Stimulated activated CD8-positive, alpha-beta memory T cell treated with anti-CD3 and anti-CD28 coated beads, Interleukin-15, amount 100 ng/mL, for 24 hours (primary cell): ENCODE measurements around the gene KCTD2.

ENCODE experiments used
- DNase-seq: peaks from one replicate; pipeline ENCODE4 v3.0.0-alpha.2; 2020; ENCODE audit warnings: low read depth

KCTD2 gene

DNA sequence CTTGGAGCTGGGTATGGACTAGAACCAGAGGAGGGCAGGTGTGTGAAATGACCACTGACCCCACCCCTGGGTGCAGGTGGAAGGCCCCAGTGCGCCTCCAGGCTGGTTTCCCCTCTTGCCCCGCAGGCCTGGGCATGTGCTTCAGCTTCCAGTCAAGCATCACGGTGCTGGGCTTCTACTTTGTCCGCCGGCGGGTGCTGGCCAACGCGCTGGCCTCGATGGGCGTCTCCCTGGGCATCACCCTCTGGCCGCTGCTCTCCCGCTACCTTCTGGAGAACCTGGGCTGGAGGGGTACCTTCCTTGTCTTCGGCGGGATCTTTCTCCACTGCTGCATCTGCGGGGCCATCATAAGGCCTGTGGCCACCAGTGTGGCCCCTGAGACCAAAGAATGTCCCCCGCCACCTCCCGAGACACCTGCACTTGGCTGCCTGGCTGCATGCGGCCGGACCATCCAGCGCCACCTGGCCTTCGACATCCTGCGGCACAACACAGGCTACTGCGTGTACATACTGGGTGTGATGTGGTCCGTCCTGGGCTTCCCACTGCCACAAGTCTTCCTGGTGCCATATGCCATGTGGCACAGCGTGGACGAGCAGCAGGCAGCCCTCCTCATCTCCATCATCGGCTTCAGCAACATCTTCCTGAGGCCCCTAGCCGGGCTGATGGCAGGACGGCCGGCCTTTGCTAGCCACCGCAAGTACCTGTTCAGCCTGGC, 53.0 kb downstream of the KCTD2 start:
- no peak for DNase-seq

DNA sequence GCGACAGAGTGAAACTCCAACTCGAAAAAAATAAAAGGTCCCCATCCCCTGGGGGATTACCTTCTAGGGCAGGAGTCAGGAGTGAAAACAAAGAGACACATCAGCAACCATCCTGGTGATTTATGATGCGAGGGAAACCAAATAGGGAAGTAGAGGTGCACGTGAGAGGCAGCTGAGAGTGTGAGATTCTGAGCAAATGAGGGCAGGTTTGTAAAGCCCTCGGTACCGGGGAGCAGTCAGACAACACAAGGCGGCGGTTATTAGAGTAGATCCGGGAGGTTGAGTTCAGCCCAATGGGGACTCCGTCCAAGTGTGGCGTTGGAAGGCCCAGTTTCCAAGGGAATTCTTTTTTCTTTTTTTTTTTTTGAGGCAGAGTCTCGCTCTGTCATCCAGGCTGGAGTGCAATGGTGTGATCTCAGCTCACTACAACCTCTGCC, 55.4 kb downstream of the KCTD2 start:
- no peak for DNase-seq

GRCh38 chr17:75103601-75104554, 56.9 kb downstream of the KCTD2 start:
- no peak for DNase-seq

DNA sequence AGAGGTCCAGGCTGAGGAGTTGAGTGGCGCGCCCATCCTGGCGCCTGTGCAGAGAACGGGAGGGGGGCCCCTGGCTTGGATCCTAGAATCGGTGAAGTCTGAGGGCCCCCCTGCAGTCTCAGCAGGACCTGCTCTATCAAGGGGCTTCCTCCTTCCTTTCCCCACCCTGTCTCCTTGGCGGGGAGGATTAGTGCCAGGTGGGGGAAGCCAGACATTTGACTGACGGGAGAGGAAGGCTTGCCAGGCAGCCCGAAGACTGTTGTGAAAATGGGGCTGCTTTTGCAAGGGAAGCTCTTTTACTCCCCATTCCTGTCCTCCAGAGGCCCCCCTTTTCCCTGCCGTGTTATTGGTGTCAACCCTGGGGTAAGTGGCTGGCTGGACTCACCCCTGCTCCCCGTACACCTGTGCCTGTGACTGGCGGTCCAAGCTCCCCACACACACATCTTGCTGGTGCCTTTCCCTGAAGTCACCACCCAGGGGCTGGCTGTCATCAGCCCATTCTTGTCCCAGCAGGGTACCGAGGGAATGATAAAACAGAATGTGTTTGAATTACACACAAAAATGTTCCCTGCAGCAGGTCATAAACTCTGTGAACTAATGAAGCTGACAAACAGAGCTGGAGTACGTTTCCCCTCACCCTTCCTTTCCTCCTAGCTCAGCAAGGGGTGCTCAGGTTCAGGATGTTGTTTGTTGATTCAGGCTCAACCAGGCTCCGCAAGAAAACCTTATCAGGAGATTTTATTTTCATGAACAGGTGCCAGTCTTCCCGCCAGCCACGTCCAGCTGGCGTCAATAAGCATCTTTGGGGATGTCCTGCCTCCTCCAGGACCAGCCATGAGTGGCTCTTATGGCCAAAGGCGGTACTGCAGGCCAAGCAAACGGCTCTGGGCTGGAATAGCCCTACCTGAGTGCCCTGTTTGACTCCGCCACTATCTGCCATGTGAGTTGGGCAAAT, 58.4 kb downstream of the KCTD2 start:
- DNase-seq: no peak

- no peak for DNase-seq
Observed at GRCh38 chr17:75108193-75108592, 61.2 kb downstream of the KCTD2 start.

GRCh38 chr17:75109046-75109406, 62.0 kb downstream of the KCTD2 start:
- DNase-seq: no peak

- DNase-seq: peak; percentile 84
Observed at GRCh38 chr17:75109407-75110233, 62.6 kb downstream of the KCTD2 start, which contains the start of gene ARMC7. Gene ARMC7, plus strand, starts transcription at chr17:75109969. Its CDS starts 320 bp downstream, at chr17:75110289.

DNA sequence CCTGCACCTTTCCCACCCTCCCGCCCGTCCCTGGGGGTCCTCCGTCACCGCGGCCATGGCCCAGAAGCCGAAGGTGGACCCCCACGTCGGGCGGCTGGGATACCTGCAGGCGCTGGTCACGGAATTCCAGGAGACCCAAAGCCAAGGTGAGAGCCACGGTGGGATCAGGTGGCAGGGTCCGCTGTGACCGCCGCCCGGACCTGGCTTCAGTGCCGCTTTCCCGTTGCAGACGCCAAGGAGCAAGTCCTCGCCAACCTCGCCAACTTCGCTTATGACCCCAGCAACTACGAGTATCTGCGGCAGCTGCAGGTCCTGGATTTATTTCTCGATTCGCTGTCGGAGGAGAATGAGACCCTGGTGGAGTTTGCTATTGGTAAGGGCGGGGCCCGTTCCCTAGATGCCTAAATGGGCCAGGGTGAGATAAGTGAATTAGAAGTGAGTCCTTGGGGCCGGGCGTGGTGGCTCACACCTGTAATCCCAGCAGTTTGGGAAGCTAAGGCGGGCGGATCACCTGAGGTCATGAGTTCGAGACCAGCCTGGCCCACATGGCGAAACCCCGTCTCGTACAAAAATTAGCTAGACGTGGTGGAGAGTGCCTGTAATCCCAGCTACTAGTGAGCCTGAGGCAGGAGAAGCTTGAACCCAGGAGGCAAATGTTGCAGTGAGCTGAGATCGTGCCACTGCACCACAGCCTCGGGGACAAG, 63.4 kb downstream of the KCTD2 start:
- DNase-seq: no peak

DNA sequence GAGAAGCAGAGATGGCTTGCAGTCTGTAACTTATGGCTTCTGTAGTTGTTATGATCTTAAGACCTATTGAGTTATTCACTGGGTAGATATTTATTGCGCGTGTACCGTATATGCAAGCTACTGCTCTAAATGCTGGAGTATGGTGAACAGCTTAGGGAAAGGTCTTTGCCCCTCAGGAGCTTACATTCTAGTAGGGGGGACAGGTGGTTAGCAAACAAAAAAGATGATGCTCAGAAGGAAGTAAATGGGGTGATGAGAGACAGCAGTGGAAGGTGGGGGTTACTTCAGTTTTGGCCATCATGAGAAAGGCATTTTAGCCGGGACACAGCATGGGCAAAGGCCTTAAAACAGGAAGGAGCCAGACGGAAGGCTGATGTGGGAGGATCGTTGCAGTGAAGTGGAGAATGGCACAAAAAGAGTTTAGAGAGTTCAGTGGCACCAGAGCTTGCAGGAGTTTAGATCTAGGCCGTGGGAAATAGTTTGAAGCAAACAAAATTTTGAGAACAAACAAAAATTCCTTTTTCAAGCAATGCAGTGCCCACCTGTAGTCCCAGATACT, 64.8 kb downstream of the KCTD2 start:
- no peak for DNase-seq

DNA sequence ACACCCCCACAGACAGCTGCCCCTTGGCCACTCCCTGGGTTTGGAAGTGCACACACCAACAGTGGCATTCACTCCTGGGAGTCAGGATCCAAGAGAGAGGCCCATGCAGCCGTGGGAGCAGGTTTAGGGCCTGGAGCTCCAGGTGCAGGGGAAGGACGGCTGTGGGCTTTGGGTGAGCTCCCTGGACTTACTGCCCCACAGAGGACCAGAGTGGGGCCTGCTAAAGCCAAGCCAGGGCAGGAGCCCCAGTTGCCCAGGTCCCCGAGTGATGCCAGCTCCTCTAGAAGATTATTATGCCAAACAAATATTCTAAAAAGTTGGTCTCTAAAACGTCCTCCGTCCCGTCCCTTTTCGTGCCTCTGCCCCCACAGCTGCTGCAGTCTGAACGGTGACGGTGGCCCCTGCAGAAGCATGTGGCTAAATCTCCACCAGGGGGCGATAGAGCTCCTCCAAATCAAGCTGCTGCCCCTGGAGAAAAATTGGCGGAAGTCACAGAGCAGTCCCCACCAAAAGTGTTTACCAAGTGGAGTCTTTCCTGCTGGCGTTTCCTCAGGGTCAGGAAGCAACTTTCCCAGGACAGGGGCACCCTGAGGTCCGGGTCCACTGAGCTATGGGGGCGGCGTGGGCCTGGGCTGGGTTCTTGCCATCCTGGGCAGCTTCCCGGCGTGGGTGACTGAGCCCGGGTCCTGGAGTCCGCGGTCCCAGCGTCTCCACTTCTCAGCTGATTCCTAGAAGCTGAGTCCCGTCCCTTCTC, 67.0 kb downstream of the KCTD2 start:
- DNase-seq: peak; percentile 75

GRCh38 chr17:75114552-75115314, 67.7 kb downstream of the KCTD2 start:
- DNase-seq: no peak
